Measurements from ENCODE around the gene AGRN. TPM values are rescaled to one million over a fixed set of nuclear protein-coding genes. Genes with fewer than 3 reads are reported as not detected.

AGRN gene
- total RNA-seq, 1 experiment from 2014 or later, result 184 TPM

GRCh38 chr1:1091344-1092148, 71.6 kb downstream of the AGRN start:
- ATAC-seq (peak; percentile 40), DNase-seq (ENCODE audit: low spot score) (no peak)
- no peak overlapping the region for H3K27ac Mint-ChIP-seq
- H3K4me3 Mint-ChIP-seq, result no peak overlapping the region
- POLR2A ChIA-PET, result no interaction called here
- peaks cover 11% of the 10 kb centered on the region for H3K27me3 Mint-ChIP-seq (ENCODE audit: low read depth)
- H3K36me3 Mint-ChIP-seq, result 0 out of 2 replicates have a peak, but pooled peaks cover 7% of the 10 kb centered on the region
- H3K9me3 Mint-ChIP-seq, result peaks cover 15% of the 10 kb centered on the region
- CTCF ChIA-PET, result interaction anchor here (1.8 kb wide), 1 partner anchor 201 kb away, joined by 5 read pairs; no protein-coding TSS in a partner anchor
- TF ChIP-seq ZNF671 (CRISPR knock-in tag; IDR thresholded peaks at IDR 0.05) (no peak), ZNF219 (CRISPR knock-in tag; IDR thresholded peaks at IDR 0.05; ENCODE audit: borderline replicate concordance) (no peak), SMAD4 (CRISPR knock-in tag; IDR thresholded peaks at IDR 0.05) (no peak), ELF4 (CRISPR knock-in tag; IDR thresholded peaks at IDR 0.05; ENCODE audit: low read depth) (no peak)
- TF ChIP-seq, protein P1, sequence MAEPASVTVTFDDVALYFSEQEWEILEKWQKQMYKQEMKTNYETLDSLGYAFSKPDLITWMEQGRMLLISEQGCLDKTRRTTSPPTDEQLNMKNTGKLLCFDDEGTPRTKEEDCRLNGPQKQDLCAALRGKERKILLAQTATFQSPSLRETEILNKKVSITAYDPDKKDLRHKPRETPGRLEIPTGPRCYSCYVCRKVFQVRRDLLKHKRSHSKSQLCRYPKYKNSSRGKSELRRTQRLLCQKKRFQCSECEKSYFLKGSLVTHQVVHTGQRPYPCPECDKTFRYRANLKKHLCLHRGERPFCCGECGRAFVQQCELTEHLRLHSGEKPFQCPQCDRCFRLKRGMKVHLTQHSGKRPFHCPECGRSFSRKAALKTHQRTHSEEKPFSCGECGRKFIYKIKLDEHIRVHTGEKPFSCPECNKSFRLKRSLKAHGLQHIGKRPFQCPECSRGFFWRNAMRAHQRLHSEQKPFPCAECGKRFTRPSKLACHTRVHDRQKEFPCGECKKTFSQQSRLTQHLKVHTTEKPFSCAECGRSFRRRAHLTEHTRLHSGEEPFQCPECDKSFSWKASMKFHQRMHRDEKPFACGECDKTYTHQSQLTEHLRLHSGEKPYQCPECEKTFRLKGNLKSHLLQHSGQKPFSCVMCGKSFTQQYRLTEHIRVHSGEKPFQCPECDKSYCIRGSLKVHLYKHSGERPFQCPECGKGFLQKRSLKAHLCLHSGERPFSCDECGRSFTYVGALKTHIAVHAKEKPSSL (CRISPR knock-in tag; conservative IDR thresholded peaks at IDR 0.05), result no peak
- TF ChIP-seq, protein P2, sequence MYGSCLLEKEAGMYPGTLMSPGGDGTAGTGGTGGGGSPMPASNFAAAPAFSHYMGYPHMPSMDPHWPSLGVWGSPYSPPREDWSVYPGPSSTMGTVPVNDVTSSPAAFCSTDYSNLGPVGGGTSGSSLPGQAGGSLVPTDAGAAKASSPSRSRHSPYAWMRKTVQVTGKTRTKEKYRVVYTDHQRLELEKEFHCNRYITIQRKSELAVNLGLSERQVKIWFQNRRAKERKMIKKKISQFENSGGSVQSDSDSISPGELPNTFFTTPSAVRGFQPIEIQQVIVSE (CRISPR knock-in tag; IDR thresholded peaks at IDR 0.05; ENCODE audit: borderline replicate concordance), result no peak
- H3K4me1 Mint-ChIP-seq, result no peaks in the 10 kb centered on the region

DNA sequence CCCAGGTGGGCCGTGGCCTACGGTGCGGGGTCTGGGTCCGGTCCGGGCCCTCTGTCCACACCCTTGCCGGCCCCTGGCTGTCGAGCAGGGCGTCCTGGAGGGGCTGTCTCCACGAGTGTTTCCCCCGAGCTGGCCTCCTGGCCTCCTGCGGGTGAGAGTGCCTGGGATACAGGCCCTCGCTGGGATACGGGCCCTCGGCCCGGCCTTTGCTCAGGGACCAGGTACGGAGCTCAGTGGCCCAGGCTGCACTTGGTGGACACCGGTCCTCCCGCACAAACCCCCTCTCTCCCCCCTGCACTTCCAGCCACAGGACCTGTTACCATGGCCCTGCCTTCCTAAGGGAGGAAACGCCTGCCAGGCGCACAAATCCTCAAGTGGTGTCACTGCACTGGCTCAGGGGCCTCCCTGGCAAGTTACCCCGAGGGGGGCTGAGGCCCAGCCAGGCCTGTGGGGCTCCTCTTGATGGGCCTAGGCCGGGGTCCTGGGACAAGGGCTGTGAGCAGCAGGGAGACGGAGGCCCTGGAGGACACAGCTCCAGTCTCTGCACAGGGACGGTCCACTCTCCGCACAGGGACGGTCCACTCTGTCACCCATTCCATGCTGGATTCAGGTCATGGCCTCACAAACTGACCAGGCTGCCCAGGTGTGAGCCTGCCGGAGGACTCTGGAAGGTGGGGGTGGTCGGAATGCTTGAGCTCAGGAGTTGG, 72.4 kb downstream of the AGRN start:
- ChIA-PET POLR2A (no interaction called here), CTCF (interaction anchor here (1.0 to 1.8 kb wide), 2 partner anchors 28 to 200 kb away, joined by 3 to 5 read pairs; no protein-coding TSS in a partner anchor)
- Mint-ChIP-seq H3K27ac (no peak overlapping the region), H3K36me3 (0 out of 2 replicates have a peak, but pooled peaks cover 7% of the 10 kb centered on the region), H3K4me3 (no peak overlapping the region), H3K9me3 (peaks cover 15% of the 10 kb centered on the region), H3K27me3 (ENCODE audit: low read depth) (peaks cover 11% of the 10 kb centered on the region), H3K4me1 (no peaks in the 10 kb centered on the region)
- no peak for ATAC-seq
- no peak for DNase-seq (ENCODE audit: low spot score)
- TF ChIP-seq, protein P3, sequence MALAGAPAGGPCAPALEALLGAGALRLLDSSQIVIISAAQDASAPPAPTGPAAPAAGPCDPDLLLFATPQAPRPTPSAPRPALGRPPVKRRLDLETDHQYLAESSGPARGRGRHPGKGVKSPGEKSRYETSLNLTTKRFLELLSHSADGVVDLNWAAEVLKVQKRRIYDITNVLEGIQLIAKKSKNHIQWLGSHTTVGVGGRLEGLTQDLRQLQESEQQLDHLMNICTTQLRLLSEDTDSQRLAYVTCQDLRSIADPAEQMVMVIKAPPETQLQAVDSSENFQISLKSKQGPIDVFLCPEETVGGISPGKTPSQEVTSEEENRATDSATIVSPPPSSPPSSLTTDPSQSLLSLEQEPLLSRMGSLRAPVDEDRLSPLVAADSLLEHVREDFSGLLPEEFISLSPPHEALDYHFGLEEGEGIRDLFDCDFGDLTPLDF (CRISPR knock-in tag; IDR thresholded peaks at IDR 0.05), result no peak
- TF ChIP-seq, protein P4, sequence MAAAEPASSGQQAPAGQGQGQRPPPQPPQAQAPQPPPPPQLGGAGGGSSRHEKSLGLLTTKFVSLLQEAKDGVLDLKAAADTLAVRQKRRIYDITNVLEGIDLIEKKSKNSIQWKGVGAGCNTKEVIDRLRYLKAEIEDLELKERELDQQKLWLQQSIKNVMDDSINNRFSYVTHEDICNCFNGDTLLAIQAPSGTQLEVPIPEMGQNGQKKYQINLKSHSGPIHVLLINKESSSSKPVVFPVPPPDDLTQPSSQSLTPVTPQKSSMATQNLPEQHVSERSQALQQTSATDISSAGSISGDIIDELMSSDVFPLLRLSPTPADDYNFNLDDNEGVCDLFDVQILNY (CRISPR knock-in tag; IDR thresholded peaks at IDR 0.05), result no peak
- no peak for TF ChIP-seq IRF1 (CRISPR knock-in tag; IDR thresholded peaks at IDR 0.05)
- no peak for TF ChIP-seq ZNF121 (CRISPR knock-in tag; IDR thresholded peaks at IDR 0.05)
- TF ChIP-seq ZNF396 (CRISPR knock-in tag; IDR thresholded peaks at IDR 0.05; ENCODE audit: borderline replicate concordance), result no peak
- no peak for TF ChIP-seq SOX15 (CRISPR knock-in tag; IDR thresholded peaks at IDR 0.05)
- no peak for TF ChIP-seq FOXK1 (CRISPR knock-in tag; IDR thresholded peaks at IDR 0.05)
- TF ChIP-seq TCF7 (CRISPR knock-in tag; IDR thresholded peaks at IDR 0.05; ENCODE audit: low read depth), result no peak
- TF ChIP-seq, protein P5, sequence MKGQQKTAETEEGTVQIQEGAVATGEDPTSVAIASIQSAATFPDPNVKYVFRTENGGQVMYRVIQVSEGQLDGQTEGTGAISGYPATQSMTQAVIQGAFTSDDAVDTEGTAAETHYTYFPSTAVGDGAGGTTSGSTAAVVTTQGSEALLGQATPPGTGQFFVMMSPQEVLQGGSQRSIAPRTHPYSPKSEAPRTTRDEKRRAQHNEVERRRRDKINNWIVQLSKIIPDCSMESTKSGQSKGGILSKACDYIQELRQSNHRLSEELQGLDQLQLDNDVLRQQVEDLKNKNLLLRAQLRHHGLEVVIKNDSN (CRISPR knock-in tag; IDR thresholded peaks at IDR 0.05), result no peak
- TF ChIP-seq, protein P6, sequence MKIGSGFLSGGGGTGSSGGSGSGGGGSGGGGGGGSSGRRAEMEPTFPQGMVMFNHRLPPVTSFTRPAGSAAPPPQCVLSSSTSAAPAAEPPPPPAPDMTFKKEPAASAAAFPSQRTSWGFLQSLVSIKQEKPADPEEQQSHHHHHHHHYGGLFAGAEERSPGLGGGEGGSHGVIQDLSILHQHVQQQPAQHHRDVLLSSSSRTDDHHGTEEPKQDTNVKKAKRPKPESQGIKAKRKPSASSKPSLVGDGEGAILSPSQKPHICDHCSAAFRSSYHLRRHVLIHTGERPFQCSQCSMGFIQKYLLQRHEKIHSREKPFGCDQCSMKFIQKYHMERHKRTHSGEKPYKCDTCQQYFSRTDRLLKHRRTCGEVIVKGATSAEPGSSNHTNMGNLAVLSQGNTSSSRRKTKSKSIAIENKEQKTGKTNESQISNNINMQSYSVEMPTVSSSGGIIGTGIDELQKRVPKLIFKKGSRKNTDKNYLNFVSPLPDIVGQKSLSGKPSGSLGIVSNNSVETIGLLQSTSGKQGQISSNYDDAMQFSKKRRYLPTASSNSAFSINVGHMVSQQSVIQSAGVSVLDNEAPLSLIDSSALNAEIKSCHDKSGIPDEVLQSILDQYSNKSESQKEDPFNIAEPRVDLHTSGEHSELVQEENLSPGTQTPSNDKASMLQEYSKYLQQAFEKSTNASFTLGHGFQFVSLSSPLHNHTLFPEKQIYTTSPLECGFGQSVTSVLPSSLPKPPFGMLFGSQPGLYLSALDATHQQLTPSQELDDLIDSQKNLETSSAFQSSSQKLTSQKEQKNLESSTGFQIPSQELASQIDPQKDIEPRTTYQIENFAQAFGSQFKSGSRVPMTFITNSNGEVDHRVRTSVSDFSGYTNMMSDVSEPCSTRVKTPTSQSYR (CRISPR knock-in tag; IDR thresholded peaks at IDR 0.05), result no peak
- no peak for TF ChIP-seq HMGA2 (CRISPR knock-in tag; IDR thresholded peaks at IDR 0.05)
- TF ChIP-seq MLX (CRISPR knock-in tag; IDR thresholded peaks at IDR 0.05), result no peak
- no peak for TF ChIP-seq ZBTB21 (CRISPR knock-in tag; IDR thresholded peaks at IDR 0.05; ENCODE audit: borderline replicate concordance)
- TF ChIP-seq, protein P2 (CRISPR knock-in tag; IDR thresholded peaks at IDR 0.05; ENCODE audit: borderline replicate concordance), result no peak
- no peak for TF ChIP-seq OVOL2 (CRISPR knock-in tag; IDR thresholded peaks at IDR 0.05; ENCODE audit: borderline replicate concordance)

Data from WTC11 (cell line).